ENCODE measurements around the gene NFKB1.

Gene NFKB1

DNA sequence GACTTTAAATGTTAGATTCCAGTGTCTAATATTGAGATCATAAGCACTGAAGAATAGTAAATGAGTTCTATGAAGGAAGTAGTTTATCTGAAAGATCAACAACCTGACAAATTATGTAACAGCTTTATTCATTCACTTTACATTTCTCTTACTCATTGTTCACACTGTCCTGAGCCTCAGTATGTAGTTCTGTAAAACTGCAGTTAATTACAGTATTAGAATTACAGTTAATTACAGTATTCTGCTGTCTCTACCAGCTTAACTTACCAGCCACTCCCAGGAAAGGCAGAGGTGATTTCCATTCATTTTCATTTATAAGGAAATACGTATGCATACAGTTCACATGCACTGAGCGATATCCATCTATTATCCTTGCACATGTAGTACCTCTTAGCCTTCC, 32.7 kb downstream of the NFKB1 start:
- no peak for DNase-seq

- no peak for DNase-seq
These were observed 33.7 kb downstream of the NFKB1 start for GRCh38 chr4:102534845-102535244.

DNA sequence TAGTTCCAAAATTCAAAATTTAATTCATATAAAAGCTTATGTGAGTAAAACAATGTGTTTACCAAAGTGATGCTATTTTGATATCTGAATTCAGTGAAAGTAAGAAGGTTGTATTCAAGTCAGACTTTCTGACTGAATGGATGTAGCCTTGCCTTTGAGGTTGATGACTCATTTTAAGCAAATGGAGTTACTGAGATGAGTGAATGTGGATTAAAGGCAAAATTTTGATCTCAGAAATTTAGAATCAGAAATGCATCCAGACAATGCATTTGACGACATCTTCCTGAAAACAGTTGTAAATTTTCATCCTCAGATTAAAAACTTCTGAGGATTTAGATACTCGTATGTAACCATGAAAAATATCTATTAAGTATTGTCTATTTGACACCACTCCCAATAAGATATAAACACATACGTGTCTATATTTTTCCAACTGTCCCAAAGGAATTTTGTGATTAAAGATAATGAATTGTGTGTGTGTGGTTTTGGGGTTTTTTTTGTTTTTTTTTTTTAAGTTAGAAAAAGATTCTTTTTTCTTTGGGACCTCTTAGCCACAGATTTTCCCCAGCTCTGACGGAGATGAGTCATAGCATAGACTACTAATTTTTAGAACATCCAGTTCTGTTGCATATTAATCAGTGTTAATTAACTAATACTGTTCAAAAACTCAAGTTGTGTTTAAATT, 34.4 kb downstream of the NFKB1 start:
- DNase-seq, result no peak

GRCh38 chr4:102536768-102537167, 35.6 kb downstream of the NFKB1 start:
- DNase-seq, result no peak

DNA sequence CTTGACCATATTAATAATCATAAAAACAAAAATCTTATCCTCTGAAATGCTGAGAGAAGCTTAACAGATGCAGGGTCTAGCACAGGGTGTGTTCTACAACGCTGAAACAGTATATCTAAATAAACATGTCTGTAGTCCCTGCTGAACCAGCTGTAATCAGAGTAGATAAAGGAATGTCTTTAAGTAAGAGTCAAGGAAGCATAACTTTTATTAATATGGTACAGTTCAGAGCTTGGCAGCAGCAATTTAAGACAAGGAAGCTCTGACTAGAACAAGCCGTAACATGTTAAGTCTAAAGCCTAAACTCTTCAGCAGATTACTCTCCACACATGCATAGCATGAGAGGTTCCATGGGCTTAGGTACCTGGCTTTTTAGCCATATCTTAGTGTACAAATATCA, 36.1 kb downstream of the NFKB1 start:
- DNase-seq, result no peak

DNA sequence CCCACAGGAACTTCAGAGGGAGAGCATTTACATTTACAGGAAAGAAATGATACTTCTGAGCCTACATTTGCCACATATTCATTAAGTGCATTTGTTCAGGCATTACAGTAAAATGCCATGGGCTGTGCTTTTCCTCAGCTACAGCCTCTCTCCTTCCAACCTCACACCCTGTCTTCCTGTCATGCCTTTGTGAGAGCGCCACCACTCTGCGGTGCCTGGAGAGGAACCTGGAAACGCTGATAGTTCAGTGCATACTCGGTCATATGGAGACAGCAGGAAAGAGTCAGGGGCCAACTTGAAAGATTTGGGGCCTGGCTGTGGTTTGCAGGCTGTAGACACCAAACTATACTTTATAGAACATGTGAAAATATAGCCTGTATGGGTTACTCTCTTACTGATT, 40.5 kb downstream of the NFKB1 start:
- no peak for DNase-seq

DNA sequence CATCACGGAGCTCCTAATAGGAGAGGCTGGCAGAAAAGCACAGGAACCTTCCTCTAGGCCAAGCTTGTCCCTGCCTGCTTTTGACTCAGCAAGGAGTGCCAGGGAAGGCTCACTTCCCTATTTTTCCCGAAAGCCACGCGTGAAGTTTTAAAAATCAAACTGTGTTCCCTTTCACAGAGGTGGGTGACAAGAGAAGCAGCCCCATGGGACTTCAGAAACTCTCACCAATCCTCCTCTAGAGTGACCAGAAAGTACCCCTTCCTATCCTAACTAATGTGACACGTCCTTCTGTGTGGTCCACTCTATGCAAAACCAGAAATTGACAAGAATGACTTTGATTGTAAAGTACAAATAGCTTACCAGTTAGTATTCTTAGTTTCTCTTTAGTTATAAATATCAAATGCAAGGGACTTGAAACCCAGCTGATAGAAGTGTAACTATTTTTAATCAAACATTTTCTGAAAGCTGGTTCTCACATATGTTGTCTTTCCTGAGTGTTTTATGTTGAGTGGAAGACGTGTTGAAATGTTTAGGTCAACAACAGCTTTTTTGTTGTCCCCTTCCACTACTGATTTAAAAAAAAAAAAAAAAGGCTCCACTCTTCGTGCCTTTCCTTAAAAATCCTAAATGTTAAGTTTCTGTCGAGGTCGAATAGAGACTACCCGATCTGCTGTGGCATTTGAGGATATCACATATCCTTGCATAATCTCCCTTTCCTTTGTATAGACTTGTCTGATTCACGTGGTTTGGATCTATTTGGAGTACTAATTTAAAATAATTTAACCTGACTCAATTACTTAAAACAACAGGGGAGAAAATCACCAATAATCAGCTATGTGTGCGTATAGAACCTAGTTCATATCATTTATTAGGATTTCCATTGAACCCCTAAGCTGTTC, 42.1 kb downstream of the NFKB1 start:
- no peak for DNase-seq

GRCh38 chr4:102546635-102547034, 45.5 kb downstream of the NFKB1 start:
- no peak for DNase-seq

- no peak for DNase-seq
These were observed 46.8 kb downstream of the NFKB1 start for GRCh38 chr4:102547973-102548372.

- no peak for DNase-seq
These were observed 50.9 kb downstream of the NFKB1 start for GRCh38 chr4:102551958-102552565.

DNA sequence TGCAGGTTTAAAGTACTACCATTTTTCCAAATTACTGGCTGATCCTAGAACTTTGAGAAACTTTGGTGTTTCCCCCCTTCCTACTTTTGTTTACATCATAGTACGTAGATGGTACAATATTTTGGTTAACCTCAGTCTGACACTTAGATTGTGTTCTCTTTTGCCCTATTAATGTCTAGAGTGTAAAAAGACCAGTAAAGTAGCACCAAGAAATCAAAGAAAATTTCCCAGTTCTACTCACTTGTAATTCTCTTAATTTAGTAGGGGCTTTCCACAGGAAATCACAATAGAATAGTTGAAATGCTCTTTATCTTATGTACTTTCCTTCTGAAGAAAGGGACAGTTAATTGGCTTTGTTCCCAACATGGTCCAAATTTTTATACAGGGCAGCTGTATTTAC, 51.6 kb downstream of the NFKB1 start:
- DNase-seq, result no peak

- DNase-seq, result no peak
These were observed 52.8 kb downstream of the NFKB1 start for GRCh38 chr4:102553982-102554381.

DNA sequence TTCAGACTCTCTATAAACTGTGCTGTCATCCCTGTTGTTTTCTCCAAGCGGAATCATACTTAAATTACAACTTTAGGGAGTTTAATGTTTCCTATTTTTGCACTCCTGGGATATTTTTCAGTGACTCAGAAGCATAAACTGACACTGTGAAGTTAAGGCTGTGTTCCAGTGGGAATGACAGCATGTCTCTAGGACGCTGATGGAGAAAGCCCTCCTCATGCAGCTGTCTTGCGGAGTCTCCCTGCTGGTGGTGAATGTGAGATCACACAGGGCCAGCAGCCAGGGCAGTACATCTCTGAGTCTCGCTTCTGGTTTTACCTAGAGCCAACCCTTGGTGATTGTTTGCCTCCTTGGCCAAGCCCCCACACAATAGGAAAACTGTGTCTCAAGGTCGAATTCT, 53.3 kb downstream of the NFKB1 start:
- no peak for DNase-seq

DNA sequence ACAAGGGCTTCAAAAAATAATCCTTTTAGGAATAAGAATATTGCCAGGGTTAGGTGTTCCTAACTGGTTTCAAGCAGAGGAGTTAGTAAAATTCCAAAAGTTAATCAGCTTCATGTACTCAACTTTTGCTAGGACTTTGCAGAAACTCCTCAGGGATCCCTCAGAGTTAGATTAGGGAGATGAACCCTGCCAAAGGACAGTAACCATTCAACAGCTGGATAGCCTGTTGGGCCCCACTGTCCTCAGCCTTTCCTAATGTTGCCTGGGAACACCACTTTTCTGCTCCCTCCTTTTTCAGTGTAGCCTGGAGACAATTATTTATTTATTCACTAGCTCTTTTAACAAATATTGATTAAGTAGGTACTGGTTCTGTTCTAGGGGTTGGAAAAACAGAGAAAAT, 53.8 kb downstream of the NFKB1 start:
- no peak for DNase-seq

DNA sequence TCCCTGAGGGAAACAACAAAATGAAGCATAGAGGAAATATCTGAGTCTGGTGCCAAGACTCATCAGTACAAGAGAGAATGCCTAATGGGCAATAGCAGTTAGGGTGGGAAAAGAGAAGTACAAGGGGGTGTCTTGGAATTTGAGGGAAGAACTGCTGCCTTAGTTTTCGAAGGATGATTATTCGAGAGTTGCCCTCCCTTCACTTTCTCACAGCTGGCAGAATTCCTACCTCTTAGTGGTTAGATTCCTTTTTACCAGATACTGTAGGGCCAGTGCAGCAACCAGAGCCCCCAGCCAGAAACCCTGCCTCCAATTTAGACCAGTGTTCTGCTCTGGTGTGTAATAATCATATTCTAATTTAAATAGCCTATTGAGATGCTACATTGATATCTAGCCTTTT, 56.5 kb downstream of the NFKB1 start:
- DNase-seq, result no peak

GRCh38 chr4:102560115-102560514, 59.0 kb downstream of the NFKB1 start:
- DNase-seq, result no peak

- DNase-seq, result no peak
These were observed 59.6 kb downstream of the NFKB1 start for GRCh38 chr4:102560571-102561341.

DNA sequence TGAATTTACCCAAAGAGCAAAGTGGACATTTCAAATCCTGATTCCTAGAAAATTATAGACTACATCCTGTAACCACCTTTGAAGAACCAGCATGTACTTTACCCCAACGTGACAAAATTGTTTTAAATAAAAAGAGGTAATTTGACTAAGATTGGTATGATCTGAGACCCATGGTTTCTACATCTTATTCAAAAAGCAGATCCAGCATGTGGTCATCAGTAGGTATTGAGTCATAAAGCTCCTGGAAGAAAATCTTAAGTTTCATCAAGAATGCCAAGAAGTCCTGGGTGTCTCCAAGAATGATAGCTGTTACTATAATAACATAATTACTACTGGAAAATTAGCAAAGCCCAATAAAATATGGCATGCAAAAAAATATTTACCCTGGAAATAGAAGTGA, 61.8 kb downstream of the NFKB1 start:
- no peak for DNase-seq

- no peak for DNase-seq
These were observed 63.4 kb downstream of the NFKB1 start for GRCh38 chr4:102564399-102565059.

DNA sequence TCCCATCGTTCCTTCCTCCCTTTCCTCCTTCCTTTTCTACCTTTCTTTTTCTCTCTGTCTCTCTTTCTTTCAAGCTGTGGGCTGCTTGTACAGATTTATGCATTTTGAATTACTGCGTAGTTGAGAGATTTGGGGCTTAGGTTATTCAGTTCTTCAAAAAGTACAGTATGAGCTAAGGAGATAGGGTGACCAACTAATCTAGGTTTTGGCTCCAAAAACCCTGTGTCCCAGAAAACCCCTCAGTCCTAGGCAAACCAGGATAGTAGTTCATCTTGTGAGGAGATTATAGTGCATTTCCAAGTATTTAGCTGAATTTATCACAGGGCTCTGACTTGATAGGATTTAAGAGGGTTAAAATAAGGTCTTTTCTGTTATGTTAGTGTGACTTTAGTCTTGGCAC, 64.5 kb downstream of the NFKB1 start:
- DNase-seq, result no peak

DNA sequence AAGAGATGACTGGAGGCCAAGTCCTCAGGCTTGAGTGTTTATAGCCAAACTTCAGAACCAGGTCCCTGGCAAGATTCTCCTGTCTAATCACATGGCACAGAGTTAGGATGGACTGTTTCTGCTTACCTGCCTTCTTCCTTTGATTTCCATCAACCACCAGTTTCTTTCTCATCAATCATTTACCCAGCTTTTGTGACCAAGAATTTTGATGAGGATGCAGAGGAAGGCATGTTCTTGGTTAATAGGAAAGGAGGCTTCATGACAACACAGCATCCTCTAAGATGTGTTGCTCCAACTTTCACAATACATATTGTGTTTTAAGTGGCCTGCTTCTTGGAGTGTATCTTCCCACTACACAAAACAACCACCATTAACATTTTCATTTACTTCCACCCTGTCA, 65.3 kb downstream of the NFKB1 start:
- DNase-seq, result no peak

DNA sequence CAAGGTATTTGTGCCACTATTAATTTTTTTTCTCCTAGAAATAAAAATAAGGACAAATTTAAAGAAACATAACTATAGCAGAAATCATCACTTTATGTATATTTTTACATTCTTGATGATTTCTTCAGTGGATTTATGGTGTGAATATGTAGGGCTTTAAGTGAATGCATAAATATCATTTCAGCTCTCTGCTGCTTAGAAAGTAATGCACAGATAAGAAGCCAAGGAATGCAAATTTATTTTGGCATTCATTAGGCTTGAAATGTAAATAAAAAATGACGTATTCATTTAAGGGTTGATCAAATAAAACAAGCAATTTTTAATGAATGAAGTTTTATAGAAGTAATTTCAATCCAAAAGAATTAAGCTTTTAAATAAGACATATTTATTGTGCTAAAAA, 66.3 kb downstream of the NFKB1 start:
- DNase-seq, result no peak

GRCh38 chr4:102569200-102569599, 68.0 kb downstream of the NFKB1 start:
- DNase-seq, result no peak

Data from NCI-H2171 (cell line).